Measurements from ENCODE around the gene PTTG1IP. TPM values are rescaled to one million over a fixed set of nuclear protein-coding genes. Genes with fewer than 3 reads are reported as not detected.

Gene PTTG1IP
- total RNA-seq, 1 experiment from 2014 or later = 330 TPM

GRCh38 chr21:44901391-44902074 is 28.0 kb upstream of the PTTG1IP start:
- no peak for TF ChIP-seq EZH2phosphoT487 (IDR thresholded peaks at IDR 0.05; ENCODE audit: borderline replicate concordance, low read length)
- TF ChIP-seq EZH2 (IDR thresholded peaks at IDR 0.05; ENCODE audit: low read length, unreplicated experiment) = no peak
- TF ChIP-seq, protein P1, sequence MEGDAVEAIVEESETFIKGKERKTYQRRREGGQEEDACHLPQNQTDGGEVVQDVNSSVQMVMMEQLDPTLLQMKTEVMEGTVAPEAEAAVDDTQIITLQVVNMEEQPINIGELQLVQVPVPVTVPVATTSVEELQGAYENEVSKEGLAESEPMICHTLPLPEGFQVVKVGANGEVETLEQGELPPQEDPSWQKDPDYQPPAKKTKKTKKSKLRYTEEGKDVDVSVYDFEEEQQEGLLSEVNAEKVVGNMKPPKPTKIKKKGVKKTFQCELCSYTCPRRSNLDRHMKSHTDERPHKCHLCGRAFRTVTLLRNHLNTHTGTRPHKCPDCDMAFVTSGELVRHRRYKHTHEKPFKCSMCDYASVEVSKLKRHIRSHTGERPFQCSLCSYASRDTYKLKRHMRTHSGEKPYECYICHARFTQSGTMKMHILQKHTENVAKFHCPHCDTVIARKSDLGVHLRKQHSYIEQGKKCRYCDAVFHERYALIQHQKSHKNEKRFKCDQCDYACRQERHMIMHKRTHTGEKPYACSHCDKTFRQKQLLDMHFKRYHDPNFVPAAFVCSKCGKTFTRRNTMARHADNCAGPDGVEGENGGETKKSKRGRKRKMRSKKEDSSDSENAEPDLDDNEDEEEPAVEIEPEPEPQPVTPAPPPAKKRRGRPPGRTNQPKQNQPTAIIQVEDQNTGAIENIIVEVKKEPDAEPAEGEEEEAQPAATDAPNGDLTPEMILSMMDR (conservative IDR thresholded peaks at IDR 0.05; ENCODE audit: low read depth, low read length) = no peak
- Histone ChIP-seq H3K9me2 (replicated peaks; ENCODE audit: low read length) (no peaks in the 10 kb centered on the region), H3K9me3 (ENCODE audit: low read length) (no peaks in the 10 kb centered on the region), H3K9ac (ENCODE audit: low read length) (no peak overlapping the region), H4K20me1 (ENCODE audit: low read length) (no peaks in the 10 kb centered on the region), H3K27ac (ENCODE audit: low read length) (no peak overlapping the region), H3K4me1 (ENCODE audit: insufficient read depth, low read length) (no peaks in the 10 kb centered on the region), H3K4me2 (ENCODE audit: low read length) (no peak overlapping the region), H3K4me3 (ENCODE audit: low read length) (no peak overlapping the region), H3K79me2 (ENCODE audit: low read length) (no peaks in the 10 kb centered on the region), H3K36me3 (ENCODE audit: low read depth, low read length) (peaks cover 14% of the 10 kb centered on the region), H3F3A (ENCODE audit: low read length, unreplicated experiment) (peaks cover 6% of the 10 kb centered on the region), H2AFZ (ENCODE audit: low read length) (no peak overlapping the region), H3K27me3 (ENCODE audit: low read length) (no peaks in the 10 kb centered on the region)
- intact Hi-C loops (cut with micrococcal nuclease) = no loop called here
- CTCF ChIA-PET = no interaction called here
- DNase-seq (no peak), ATAC-seq (no peak)
- POLR2A ChIA-PET (ENCODE audit: unreplicated experiment) = no interaction called here
- no TSS peak for BruUV-seq (replicated peaks)

GRCh38 chr21:44900559-44901251 is 27.2 kb upstream of the PTTG1IP start:
- H3K4me2 ChIP-seq (ENCODE audit: low read length) = no peak overlapping the region
- H3K27me3 ChIP-seq (ENCODE audit: low read length) = no peaks in the 10 kb centered on the region
- BruUV-seq (replicated peaks) = no TSS peak
- no peak overlapping the region for H3K27ac ChIP-seq (ENCODE audit: low read length)
- no peak for ATAC-seq
- no peak overlapping the region for H2AFZ ChIP-seq (ENCODE audit: low read length)
- no peaks in the 10 kb centered on the region for H3K79me2 ChIP-seq (ENCODE audit: low read length)
- H3K9me3 ChIP-seq (ENCODE audit: low read length) = no peaks in the 10 kb centered on the region
- H3F3A ChIP-seq (ENCODE audit: low read length, unreplicated experiment) = peaks cover 6% of the 10 kb centered on the region
- H3K9ac ChIP-seq (ENCODE audit: low read length) = no peak overlapping the region
- H4K20me1 ChIP-seq (ENCODE audit: low read length) = no peaks in the 10 kb centered on the region
- TF ChIP-seq EZH2 (IDR thresholded peaks at IDR 0.05; ENCODE audit: low read length, unreplicated experiment) = no peak
- TF ChIP-seq EZH2phosphoT487 (IDR thresholded peaks at IDR 0.05; ENCODE audit: borderline replicate concordance, low read length) = no peak
- TF ChIP-seq, protein P1 (conservative IDR thresholded peaks at IDR 0.05; ENCODE audit: low read depth, low read length) = no peak
- CTCF ChIA-PET = interaction anchor here (0.6 kb wide), 1 partner anchor 44 kb away, joined by 4 read pairs; no protein-coding TSS in a partner anchor
- POLR2A ChIA-PET (ENCODE audit: unreplicated experiment) = no interaction called here
- no peak overlapping the region for H3K4me3 ChIP-seq (ENCODE audit: low read length)
- peaks cover 14% of the 10 kb centered on the region for H3K36me3 ChIP-seq (ENCODE audit: low read depth, low read length)
- no peaks in the 10 kb centered on the region for H3K4me1 ChIP-seq (ENCODE audit: insufficient read depth, low read length)
- no peak for DNase-seq
- intact Hi-C loops (cut with micrococcal nuclease) = no loop called here
- H3K9me2 ChIP-seq (replicated peaks; ENCODE audit: low read length) = no peaks in the 10 kb centered on the region
